ENCODE measurements around the gene ZBTB45. TPM values are rescaled to one million over a fixed set of nuclear protein-coding genes. Genes with fewer than 3 reads are reported as not detected.
"Not testable (repeated sequence)": the region's sequence is repeated elsewhere in the genome, so short reads cannot be mapped to it uniquely, and the experiment has no call there.

The ZBTB45 gene
- total RNA-seq, 1 donor from 2014 or later = 6.9 TPM

- no peak for DNase-seq (ENCODE audit: low spot score in 2 of 2)
- no peak for FAIRE-seq
These were observed 6.4 kb downstream of the ZBTB45 start for GRCh38 chr19:58513213-58513693.

DNA sequence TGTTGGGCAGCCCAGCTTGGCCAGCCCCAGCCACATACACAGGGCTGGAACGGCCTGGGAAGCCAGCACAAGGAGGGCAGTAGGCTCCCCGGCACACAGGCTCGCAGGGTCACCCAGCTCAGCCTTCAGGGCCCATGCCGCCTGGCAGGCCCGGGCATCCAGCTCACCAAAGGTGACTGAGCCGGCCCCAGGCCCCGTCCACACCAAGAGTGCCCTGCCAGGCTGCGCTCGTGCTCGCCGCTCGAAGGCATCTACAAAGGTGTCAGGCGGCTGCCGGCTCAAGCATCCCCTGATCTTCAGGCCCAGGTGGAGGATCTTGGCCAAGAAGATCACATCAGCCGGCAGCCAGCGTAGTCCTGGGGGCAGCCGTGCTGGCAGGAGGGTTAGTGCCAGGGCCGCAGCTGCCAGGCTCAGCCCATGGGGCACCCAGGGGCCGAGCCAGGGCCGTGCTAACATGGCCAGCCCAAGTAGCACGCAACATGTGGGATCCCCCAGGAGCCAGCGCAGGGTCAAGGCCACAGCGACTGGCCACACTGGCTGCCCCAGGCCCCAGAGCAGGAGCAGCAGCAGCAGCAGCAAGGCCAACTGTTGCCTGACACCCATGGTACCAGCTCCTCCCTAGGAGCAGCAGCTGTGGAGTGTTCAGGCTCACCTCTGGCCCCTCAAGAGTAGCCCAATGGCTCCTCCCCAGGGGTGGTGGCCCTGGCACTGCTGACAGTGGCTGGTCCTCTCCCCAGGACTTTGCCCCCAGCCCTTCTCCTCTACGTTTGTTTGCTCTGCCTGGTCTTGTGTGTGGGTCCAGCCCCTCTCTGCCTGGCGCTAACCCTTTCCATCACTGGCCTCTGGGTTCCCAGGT lies 8.0 kb downstream of the ZBTB45 start, which contains the start of gene SLC27A5:
Gene SLC27A5 (minus strand): TSS at position 640 of the 856 bp plus-strand sequence. CDS start 37 bp downstream, at position 603.
- FAIRE-seq = no peak
- no peak for DNase-seq (ENCODE audit: low spot score in 2 of 2)

GRCh38 chr19:58510084-58510862 lies 9.3 kb downstream of the ZBTB45 start:
- DNase-seq (ENCODE audit: low spot score in 2 of 2) = no peak
- FAIRE-seq = no peak

- FAIRE-seq (no peak), DNase-seq (ENCODE audit: low spot score in 2 of 2) (no peak)
These were observed 9.9 kb downstream of the ZBTB45 start for GRCh38 chr19:58509731-58510083.

GRCh38 chr19:58507602-58508223 lies 11.9 kb downstream of the ZBTB45 start:
- FAIRE-seq; DNase-seq (ENCODE audit: low spot score in 2 of 2): not testable (repeated sequence)

- FAIRE-seq (no peak), DNase-seq (ENCODE audit: low spot score in 2 of 2) (no peak)
These were observed 19.4 kb downstream of the ZBTB45 start for GRCh38 chr19:58500242-58500641.

- peak; percentile 92 to 100 for DNase-seq (ENCODE audit: low spot score in 2 of 2)
- peak; percentile 19 for FAIRE-seq
These were observed 20.3 kb downstream of the ZBTB45 start for GRCh38 chr19:58499021-58499927.

- DNase-seq (ENCODE audit: low spot score in 2 of 2) = no peak
- no peak for FAIRE-seq
These were observed 21.1 kb downstream of the ZBTB45 start for GRCh38 chr19:58498316-58499020.

DNA sequence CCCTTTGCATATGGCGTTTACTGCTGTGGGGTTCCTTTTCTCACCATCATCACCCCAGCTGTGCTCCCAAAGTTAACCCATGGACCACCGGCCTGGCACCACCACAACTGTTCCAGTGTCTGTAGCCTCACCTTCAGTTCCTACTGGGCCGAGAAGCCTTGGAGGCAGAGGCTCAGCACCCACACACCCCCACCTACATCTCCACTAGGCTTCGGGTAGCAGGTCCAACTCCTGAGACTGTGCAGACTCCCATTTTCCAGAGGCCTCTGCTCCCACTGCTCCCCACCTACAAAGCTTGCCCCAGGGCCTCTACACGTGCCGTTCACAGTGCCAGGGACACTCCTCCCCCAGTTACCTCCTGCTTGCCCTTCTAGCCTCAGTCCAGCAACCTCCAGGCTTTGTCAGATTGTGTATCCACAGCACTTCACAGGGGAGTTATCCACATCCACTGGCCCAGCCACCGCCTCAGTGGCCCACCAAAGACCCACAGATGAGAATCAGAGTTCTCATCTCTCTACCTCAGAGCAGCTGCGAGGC lies 21.9 kb downstream of the ZBTB45 start:
- DNase-seq (ENCODE audit: low spot score in 2 of 2) (no peak), FAIRE-seq (no peak)

DNA sequence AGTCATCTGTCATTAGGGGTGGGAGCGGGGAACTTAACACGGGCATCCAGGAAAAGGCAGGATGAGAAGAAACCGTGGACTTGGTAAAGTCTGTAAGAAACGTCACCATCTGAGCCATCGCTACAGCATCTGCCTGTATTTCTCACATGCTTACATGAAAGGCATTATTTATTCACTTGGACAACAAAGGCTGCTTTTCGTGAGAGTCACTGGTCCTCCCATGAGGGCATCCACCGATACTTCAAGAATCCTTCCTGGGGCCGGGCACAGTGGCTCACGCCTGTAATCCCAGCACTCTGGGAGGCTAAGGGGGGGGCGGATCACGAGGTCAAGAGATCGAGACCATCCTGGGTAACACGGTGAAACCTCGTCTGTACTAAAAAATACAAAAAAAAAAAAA lies 27.3 kb downstream of the ZBTB45 start:
- FAIRE-seq (no peak), DNase-seq (ENCODE audit: low spot score in 2 of 2) (no peak)

DNA sequence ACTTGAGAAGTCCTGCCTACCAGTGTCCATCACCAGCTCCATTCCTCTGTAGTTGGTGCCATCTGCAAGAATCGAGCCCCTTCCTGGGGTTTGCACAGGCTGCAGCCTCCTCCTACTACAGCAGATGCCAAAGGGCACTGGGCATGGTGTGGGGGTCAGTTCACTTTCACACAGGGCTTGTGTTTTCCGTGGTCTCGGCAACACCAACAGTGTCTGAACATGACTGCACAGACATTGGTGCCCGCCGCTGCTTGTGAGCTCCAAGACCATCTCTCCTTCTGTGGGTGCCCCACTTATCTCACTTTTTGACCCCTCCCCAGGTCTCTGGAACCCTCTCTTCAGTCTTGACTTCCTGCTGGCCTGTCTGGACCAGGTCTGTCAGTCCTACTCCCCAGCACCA lies 28.2 kb downstream of the ZBTB45 start:
- FAIRE-seq (no peak), DNase-seq (ENCODE audit: low spot score in 2 of 2) (no peak)

DNA sequence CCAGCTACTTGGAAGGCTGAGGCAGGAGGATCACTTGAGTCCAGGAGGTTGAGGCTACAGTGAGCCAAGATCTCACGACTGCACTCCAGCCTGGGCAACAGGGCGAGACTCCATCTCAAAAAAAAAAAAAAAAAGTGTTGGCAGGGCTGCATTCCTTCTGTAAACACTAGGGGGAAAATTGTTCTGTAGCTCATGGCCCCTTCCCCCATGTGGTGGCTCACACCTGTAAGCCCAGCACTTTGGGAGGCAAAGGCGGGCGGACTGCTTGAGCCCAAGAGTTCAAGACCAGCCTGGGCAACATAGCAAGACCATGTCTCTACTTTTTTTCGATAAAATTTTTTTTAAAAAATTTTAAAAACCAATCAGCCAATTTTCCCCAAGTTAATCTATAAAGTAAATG lies 35.3 kb downstream of the ZBTB45 start:
- DNase-seq (ENCODE audit: low spot score in 2 of 2); FAIRE-seq: not testable (repeated sequence)

DNA sequence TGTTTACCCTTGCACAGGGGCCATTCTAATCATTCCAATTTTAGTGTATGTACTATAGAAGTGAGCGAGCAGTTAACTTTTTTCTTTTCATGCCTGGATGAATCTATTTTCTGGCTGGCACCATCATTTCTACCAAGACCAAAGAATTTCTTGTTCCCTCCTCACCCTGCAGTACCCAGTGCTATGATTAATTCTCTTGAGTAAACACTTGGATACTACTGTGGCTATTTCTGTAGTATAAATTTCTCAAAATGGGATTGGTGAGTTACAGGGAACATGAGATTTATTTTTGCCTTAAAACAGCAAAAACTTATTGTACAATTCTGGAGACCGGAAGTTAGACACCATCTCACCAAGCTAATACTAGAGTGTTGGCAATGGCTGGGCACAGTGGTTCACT lies 35.8 kb downstream of the ZBTB45 start:
- FAIRE-seq (no peak), DNase-seq (ENCODE audit: low spot score in 2 of 2) (no peak)

DNA sequence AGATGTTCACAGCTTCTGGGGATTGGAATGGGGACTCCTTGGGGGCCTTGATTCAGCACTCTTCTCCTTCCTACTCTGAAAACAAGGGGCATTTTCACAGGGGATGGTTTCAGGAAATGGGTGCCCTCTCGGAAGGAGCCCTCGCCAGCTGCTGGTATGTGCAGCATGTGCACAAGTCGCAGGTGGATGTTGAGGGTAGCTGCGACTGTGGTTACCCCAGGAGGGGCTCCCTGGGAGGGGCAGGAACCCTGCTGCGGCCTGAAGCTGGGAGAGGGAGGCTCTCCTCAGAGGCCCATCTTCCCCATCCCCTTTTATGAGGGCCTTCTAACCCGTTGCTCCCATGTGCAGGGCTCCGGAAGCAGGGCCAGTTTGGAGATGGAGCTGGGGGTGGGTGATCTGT lies 37.2 kb downstream of the ZBTB45 start:
- FAIRE-seq (no peak), DNase-seq (ENCODE audit: low spot score in 2 of 2) (no peak)

GRCh38 chr19:58480831-58481230 lies 38.8 kb downstream of the ZBTB45 start:
- DNase-seq (ENCODE audit: low spot score in 2 of 2) (no peak), FAIRE-seq (no peak)

DNA sequence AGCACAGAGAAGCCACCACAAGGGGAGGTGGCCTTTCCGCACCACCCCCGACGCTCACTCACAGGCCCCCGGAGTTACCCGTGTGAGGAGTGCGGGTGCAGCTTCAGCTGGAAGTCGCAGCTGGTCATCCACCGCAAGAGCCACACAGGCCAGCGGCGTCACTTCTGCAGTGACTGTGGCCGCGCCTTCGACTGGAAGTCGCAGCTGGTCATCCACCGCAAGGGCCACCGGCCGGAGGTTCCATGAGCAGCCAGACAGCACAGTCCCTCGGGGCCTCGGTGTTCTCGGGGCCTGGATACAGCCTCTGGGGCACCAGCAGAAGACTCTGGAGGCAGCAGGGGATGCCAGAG lies 39.2 kb downstream of the ZBTB45 start:
- no peak for FAIRE-seq
- DNase-seq (ENCODE audit: low spot score in 2 of 2) = no peak

DNA sequence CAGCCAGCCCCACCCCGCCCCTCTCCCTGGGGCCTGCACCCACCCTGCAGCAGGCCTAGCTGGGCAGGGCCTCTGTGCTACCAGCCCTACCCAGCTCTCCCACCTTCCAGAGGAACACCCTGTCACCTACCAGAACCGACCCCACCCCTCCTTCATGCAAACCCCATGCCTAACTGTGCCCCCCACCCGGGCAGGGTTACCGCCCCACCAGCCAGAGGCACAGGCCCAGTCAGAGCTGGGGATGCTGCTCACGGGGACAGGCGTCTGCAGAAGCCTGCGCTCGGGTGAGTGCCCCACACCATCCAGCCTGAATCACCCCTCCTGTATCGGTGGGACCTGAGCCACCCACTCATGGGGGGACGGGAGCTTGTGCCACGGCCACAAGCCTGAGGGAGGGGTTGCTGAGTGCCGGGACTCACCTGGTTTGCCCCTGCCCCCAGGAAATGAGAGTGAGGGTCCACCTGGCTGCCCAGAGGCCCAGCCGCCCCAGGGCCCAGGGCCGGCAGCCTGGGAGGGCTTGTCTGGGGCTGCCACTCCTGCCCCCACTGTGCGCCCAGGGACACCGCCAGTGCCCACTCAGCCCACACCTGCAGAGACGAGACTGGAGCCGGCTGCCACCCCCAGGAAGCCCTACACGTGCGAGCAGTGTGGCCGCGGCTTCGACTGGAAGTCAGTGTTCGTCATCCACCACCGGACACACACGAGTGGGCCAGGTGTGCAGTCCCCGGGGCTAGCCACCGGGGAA lies 39.7 kb downstream of the ZBTB45 start:
- DNase-seq (ENCODE audit: low spot score in 2 of 2) (no peak), FAIRE-seq (no peak)

DNA sequence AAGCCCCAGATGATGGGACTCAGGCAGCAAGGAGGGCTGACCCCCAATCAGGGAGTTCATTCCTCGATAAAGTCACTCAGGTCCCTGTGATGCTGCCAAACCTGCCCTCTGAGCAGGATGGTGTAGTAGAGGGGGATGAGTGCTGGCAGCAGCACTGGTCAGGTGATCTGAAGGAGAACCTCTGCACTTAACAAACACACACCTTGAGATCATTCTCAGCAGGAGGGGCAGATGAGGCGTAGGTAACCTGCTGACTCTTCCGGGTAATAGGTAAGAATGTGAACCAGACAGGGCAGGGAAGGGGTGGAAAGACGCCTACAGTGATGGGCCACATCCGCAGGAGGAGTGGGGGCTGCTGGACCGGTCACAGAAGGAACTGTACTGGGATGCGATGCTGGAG lies 40.3 kb downstream of the ZBTB45 start:
- DNase-seq (ENCODE audit: low spot score in 2 of 2) (no peak), FAIRE-seq (no peak)
